NCI-H82 (cell line): ENCODE data around the gene ALKBH7.
"Not testable (repeated sequence)": the region's sequence is repeated elsewhere in the genome, so short reads cannot be mapped to it uniquely, and the experiment has no call there.

Source experiments
- DNase-seq: peaks from one replicate; lab custom pipeline; 2025; lab: John Stamatoyannopoulos, UW

ALKBH7 gene

DNA sequence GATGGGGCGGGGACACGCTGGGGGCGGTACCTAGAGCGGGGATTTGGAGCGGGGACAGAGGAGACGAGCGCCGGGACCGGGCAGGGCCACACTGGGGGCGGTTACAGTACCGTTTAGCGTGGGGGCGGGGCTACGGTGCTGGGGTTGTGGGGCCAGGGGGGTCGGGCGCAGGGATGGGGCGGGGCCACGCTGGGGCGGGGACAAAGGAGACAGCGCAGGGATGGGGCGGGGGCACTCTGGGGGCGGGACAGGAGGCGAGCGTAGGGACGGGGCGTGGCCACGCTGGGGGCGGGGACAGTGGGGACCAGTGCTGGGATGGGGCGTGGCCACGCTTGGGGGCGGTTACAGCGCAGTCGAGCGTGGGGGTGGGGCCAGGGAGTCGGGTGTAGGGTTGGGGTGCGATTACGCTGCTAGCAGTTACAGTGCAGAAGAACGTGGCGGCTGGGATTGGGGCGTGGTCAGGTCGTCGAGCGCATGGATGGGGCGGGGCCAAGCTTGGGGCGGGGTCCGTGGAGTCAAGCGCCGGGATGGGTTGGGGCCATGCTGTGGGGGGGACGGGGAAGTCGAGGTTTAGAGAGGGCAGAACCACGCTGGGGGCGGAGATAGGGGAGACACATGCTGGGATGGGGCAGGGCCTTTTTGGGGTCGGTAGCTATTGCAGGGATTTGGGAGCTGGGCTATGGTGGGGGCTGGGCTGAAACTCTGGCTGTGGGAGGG is 660 bp downstream of the ALKBH7 start:
- DNase-seq, result peak; percentile 98

DNA sequence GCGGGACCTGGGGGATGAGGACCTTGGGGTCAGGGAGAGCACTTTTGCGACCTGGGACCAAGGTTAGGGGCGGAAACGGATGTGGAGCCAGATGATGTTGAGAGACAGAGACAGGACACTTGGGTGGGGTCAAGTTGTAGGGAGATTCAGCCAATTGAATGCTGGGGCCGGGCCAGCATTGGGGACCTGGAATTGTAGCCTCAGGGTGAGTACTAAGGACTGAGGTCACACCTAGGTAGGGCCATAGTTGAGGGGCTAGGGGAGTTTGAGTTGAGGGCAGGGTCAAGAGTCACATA is 1.2 kb downstream of the ALKBH7 start:
- DNase-seq, result no peak

DNA sequence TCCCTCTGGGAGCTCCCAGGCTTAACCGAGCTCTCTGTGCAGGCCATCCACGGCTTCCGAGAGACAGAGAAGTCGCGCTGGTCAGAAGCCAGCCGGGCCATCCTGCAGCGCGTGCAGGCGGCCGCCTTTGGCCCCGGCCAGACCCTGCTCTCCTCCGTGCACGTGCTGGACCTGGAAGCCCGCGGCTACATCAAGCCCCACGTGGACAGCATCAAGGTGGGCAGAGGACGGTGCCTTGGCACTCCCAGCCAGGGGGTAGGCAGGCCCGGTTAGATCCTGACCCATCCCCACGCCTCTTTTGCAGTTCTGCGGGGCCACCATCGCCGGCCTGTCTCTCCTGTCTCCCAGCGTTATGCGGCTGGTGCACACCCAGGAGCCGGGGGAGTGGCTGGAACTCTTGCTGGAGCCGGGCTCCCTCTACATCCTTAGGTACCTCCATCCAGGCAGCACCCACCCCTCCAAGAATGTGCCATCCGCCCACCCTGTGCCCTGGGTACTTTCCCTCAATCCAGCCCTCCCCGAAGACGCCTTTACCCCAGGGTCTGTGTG is 1.6 kb downstream of the ALKBH7 start:
- DNase-seq, result no peak

DNA sequence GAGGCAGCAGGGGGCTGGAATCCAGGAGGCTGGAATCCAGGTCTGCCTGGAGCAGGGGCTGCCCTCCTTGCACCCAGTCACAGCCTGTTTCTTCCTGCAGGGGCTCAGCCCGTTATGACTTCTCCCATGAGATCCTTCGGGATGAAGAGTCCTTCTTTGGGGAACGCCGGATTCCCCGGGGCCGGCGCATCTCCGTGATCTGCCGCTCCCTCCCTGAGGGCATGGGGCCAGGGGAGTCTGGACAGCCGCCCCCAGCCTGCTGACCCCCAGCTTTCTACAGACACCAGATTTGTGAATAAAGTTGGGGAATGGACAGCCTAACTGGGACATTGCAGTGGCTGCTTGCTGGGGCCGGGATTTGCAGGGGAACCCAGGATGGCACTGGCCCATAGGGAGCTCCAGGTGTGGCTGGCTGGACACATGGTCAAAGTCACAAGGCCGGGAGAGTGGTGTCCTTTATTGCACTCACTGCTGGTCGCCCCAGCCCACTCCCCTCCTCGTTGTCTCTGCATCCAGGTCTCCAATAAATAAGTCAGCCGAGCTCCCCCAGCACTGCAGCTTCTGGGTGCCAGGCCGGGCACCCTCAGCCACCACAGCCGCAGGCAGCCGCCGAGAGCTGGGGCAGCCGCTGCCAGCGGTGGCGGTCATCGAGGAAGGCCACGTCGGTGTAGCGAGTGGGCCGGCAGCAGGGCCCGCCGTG is 2.3 kb downstream of the ALKBH7 start:
- no peak for DNase-seq

DNA sequence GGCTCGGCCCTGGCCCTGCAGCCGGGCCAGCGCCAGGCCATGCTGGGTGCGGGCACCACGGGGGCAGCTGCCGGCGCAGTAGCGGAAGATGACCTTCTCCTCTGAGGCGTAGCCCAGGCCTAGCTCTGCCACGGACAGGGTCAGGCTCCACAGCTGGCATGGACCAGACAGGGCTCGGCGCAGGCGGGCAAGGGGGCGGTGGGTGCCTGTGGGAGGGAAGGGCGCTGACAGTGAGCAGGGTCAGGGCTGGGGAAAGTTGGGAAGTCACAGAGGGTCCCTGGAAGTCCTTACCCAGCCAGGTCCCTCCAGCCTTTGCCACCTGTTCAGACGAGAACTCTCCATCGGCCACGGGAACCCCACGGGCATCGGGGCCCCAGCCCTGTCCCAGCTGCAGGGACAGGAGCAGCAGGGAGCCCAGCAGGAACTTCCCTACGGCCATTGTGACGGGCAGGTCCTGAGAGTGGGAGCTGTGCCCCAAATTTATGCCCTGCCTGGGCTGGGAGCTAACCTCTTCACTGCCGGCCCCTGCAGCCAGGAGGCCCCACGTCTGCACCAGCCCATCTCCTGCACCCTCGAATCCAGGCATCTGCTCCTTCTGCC is 2.9 kb downstream of the ALKBH7 start, which contains the start of gene PSPN:
TSS of gene PSPN (minus strand) at position 523 of the 600 bp plus-strand sequence. CDS start at position 439, 84 bp downstream.
- no peak for DNase-seq

DNA sequence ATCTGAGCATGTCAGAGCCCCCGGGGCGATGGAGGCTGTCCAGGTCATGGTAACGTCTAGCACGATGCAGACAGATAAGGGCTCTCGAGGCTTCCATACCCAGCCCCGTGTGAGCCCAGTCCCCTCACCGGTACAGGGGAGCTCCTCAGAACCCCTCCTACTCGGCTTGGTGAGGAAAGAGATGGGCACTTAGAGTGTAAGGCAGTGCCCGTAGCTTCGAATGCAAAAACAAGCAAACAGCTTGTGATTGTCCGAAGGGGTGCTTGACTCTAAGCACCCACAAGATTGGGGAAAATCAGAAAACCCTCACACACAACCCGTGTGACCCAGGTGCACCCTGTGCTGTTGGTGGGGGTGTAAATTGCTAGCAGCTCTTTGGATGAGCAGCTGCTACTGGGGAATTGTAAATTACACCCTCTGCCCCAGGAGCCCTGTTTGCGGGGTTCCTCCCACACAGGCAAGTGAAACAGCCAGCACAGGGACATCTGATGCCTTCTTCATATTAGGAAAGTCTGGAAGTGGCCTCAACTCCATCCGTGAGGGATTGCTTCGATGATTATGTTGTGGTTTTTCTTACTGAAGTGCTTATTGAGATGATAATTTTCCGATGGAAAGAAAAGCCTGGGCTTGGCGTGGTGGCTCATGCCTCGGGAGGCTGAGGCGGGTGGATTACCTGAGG is 4.1 kb downstream of the ALKBH7 start:
- DNase-seq, result no peak

DNA sequence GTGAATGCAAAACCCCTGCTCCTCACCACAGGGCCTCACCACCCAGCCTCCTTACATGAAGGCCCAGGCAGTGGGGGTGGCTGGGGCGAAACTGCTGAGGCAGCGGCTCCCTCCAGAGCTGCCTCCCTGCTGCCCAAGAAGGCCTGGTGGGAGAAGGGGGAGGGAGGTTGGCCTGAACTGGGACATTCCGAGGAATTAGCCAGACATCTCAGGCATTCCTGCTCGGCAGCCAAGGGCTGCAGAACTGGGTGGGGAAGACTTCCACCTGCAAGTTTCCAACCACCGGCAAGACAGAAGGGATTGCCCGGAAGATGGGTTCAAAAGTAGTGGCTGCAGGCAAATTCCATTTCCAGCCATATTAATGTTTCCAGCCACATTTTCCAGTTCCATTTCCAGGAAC is 5.4 kb downstream of the ALKBH7 start:
- no peak for DNase-seq

DNA sequence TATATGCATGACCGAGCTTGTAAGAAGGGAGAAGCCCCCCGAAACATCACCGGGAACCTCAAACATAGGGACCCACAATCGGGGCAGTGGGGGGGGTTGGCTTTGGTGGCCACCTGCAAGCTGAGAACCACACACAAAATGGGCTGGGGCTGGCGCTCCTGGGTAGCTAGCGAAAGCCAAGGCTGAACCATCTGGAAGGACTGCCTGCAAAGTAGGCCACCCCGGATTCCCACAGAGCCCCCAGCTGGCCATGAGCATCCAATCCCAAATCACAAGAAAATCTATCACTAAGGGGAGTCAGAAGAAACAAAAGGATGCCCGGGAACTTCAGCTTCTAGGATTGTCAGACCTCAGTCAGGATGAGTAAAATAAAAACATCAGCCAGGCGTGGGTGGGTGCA is 5.9 kb downstream of the ALKBH7 start:
- no peak for DNase-seq

DNA sequence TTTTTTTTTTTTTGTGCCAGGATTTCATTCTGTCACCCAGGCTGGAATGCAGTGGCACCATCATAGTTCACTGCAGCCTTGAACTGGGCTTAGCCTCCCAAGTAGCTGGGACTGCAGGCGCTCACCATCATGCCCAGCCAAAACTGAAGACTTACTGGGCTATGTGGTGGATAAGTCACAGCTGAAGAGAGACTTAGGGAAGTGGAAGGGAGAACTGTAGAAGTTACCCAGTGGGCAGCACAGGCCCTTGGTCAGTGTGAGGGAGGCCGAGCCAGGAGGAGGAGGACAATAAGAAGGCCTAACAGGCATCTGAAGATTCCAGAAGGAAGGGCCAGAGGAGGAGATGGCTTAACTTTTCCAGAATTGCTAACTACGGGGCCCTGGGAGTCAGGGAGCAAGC is 7.2 kb downstream of the ALKBH7 start:
- DNase-seq, result no peak

DNA sequence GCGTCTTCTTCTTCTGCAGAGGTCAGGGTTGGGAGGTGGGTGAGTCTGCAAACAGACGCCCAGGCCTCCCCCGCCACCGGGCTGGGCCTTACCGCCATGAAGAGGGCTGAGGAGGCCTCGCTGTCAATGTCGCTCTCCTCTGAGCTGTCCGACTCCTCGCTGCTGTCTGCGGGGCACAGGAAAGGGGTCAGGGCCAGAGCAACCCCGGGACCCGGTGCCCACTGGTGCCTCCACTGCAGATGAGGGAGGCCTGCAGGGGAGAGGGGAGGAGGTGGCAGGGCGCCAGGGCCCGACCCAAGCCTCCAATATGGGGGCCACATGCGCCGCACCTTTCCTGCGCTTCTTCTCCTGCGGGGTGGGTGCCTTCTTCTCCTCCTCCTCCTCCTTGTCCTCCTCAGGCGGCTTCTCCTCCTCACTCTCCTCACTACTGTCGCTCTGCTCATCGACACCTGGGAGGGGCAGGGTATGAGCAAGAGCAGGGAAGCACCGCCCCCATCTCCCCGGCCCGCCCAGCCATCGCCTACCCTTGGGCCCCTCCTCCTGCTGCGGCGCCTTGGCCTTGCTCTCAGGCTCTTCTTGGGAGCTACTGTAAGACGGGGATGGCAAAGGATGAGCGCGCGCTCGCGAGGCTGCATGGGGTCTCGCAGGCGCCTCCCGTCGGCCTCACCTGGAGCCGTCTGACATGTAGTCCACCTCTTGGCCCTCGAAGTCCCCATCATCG is 8.6 kb downstream of the ALKBH7 start:
- peak; percentile 31 for DNase-seq

DNA sequence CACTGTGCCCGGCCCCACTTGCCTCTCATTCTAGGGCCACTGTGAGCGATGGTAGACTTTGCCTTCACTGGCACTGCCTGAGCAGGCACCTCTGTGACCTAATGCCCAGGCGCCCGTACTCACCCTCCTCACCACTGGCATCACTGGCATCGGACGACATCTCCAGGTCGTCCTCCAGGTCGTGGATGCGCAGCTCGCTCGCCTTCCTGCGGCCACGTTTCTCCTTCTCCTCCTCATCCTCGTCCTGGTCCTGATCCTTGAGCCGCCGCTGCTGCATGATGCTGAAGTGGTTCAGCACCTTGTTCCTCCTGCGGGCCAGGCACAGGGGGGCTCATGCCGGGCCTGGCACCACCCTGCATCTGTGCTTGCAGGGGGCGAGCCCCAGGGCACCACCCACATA is 10.6 kb downstream of the ALKBH7 start:
- DNase-seq, result no peak

DNA sequence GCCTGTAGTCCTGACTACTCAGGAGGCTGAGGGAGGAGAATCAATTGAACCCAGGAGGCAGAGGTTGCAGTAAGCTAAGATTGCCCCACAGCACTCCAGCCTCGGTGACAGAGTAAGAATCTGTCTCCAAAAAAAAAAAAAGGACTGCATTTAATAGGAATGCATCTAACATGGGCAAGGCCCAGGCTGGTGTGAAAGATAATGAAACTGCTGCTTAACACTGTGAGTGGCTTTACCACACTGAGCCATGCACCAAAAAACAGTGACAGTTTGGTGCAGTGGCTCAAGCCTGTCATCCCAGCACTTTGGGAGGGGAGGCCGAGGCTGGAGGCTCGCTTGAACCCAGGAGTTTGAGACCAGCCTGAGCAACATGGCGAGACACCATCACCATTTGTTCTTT is 11.8 kb downstream of the ALKBH7 start:
- no peak for DNase-seq

DNA sequence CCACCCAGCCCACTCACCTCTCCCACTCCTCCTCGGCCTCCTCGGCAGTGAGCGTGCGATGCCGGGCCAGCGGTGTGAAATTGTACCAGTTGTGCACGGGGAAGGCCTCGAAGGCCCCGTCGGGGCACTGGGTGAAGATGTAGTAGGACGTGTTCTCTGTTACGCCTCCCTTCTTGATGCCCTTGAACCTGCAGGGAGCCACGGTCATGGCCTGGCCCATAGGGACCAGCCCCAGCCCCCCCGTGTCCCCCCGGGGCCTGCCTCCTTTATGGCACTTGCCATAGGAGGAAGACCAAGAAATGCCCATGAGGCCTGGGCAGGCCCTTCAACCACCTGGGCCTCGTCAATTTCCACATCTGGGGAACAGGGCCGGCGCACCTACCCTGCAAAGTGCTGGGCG is 14.8 kb downstream of the ALKBH7 start:
- DNase-seq, result no peak

DNA sequence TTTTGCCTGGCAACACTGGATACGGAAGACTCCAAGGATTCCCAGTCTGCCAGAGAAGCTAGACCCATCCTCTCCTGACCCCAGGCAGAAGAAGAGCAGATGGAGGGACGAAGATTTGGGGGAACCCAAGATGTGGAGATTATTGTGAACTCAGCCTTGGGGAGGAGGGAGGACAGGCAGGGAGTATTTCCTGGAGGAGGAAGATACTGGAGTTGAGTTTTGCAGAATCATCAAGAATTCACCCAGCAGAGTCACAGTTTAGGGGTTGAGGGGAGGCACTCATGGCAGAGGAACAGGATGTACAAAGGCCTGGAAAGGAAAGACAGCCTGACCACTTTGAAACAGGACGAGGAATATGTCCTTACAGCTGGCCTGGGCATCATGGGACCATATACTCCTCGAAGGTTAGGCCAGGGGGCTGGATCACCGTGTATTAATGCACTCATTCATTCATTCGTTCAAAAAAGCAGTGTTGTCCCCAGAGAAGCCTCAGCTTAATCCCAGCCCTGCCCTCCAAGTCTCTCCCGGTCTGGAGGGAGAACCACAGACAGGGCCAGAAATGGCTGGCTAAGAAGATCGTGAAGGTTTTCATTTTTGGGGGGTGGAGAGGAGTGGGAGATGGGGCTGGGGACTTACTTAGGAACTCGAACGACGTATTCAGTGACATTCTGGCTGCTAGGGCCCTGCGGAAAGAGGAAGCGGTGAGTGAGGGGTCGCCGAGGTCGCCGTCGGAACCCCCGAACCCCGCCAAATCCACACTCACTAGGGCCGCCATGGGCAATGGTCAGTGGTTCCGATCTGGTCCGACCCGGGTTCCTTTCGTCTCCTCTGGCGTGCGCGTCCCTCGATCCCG is 19.9 kb downstream of the ALKBH7 start:
- no peak for DNase-seq

DNA sequence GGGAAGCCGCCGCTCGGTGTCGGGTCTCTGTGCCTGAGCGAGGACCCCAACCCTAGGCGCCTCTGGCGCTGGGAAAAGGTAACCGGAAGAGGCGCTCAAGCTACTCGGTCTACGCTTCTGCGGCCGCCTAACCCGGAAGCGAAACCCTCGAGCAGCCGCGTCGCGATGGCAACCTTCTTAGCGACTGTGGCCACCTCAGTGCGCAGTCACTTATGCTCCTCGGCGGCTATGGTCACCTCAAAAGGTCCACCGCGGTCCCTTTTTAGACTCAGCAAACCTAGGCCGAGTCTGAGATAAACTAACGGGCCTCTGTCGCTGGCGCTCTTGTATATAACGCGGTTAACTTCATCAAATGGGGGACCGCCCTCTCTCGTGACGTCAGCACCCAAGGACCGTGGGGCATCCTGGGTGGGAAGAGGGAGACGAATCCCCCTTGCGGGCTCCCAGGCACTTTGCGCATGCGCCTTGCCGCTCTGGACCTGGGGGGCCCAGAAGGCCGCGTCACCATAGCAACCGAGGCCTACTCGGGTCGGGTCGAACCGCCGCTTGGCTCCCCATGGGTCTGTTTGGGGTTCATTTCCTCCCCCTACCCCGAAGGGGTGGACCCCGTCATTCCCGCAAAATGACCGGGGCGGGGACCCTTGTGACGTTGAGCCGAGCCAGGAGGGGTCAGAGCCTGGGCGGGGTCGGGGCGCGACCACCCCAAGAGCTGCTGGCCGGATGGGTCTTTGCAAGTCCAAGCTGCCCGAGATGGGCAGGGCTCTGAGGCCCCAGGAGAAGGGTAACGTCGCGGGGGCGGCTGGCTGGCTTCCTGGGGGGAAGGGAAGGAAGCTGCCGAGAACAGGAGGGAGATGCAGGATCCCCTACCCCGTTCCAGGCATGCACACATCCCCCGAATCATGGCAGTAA is 20.7 kb downstream of the ALKBH7 start, which contains the start of gene GTF2F1:
TSS of gene GTF2F1 (minus strand) at position 91 of the 909 bp plus-strand sequence. CDS start 169 bp downstream, outside the sequence.
- DNase-seq, result peak; percentile 97

DNA sequence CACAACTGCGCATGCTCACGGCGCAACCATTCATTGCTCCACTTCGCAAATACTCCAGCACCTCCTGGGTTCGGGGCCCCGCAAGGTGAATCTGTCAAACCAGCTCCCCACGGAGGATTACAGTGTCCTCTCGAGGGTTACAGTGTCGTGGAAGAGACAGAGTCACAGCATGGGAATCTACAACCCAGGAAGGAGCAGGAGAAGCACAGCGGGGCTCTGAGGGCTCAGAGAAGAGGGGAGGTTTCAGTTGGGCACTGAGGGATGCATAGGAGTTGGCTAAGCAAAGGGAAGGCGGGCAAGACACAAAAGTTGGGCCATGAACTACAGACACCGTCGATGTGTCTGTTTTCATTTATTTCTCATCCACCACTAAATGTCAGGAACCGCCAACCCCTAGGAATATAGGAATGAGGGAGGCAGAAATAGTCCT is 21.4 kb downstream of the ALKBH7 start:
- no peak for DNase-seq

DNA sequence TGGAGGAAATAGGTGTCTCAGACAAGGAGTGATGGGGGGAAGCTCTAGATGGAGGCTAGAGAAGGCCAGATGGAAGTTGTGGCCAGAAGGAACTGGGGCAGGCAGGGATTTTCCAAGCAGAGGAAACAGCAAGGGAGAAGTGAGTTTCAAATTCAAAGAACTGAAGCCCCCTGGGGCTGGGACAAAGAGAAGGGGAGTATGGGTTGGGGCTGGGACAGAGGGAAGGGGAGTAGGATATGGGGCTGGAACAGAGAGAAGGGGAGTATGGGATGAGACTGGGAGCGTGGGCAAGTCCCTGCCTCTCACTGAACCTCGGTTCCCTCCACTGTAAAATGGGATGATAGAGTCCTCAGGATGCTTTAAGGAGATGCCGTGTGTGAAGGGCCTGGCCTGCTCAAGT is 22.2 kb downstream of the ALKBH7 start:
- no peak for DNase-seq

DNA sequence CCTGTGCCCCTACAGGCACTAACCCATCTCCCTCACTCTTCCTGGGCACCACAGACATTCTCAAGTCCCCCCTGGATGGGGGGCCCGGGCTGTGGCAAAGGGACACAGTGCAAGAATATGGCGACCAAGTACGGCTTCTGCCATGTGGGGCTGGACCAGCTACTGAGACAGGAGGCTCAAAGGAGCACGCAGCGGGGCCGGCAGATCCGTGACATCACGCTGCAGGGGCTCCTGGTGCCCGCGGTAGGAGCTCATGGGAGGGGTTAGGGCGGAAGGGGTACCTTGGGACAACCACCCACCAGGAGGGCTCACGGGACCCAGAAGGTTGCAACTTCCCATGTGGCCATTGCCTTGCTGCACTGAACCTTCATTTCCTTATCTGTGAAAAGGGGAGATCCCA is 23.7 kb downstream of the ALKBH7 start:
- no peak for DNase-seq

DNA sequence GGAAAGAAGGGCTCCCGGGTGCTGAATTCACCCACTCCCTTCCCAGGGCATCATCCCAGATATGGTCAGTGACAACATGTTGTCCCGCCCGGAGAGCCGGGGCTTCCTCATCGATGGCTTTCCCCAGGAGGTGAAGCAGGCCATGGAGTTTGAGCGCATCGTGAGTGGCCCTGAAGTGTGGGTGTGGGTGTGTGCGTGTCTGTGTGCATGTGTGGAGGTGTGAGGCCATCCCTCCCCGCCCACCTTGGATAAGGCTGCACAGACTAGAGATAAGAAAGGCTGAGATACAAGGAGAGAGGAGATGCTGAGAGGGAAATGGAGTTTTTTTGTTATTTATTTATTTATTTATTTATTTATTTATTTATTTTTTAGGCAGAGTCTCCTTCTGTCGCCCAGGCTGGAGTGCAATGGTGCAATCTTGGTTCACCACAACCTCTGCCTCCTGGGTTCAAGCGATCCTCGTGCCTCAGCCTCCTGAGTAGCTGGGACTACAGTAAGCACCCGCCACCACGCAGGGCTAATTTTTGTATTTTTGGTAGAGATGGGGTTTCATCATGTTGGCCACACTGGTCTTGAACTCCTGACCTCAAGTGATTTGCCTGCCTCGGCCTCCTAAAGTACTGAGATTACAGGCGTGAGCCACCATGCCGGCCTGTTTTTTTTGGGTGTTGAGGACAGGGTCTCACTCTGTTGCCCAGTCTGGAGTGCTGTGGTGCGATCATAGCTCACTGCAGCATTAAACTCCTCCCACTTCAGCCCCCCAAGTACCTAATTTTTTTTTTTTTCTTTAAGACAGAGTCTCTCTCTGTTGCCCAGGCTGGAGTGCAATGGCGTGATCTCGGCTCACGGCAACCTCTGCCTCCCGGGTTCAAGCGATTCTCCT is 27.7 kb downstream of the ALKBH7 start:
- not testable (repeated sequence) for DNase-seq
